Activated CD4-positive, alpha-beta T cell treated with anti-CD3 and anti-CD28 coated beads, Interleukin-10, Interleukin-2, amounts not matched to agents 100 ng/mL and 50 ng/mL, durations not matched to agents 16 hours and 8 hours (primary cell): ENCODE measurements around the gene UCKL1.
"Not testable (repeated sequence)": the region's sequence is repeated elsewhere in the genome, so short reads cannot be mapped to it uniquely, and the experiment has no call there.

Experiments
- DNase-seq: peaks from one replicate; pipeline ENCODE4 v3.0.0-alpha.2; 2020

UCKL1 gene

DNA sequence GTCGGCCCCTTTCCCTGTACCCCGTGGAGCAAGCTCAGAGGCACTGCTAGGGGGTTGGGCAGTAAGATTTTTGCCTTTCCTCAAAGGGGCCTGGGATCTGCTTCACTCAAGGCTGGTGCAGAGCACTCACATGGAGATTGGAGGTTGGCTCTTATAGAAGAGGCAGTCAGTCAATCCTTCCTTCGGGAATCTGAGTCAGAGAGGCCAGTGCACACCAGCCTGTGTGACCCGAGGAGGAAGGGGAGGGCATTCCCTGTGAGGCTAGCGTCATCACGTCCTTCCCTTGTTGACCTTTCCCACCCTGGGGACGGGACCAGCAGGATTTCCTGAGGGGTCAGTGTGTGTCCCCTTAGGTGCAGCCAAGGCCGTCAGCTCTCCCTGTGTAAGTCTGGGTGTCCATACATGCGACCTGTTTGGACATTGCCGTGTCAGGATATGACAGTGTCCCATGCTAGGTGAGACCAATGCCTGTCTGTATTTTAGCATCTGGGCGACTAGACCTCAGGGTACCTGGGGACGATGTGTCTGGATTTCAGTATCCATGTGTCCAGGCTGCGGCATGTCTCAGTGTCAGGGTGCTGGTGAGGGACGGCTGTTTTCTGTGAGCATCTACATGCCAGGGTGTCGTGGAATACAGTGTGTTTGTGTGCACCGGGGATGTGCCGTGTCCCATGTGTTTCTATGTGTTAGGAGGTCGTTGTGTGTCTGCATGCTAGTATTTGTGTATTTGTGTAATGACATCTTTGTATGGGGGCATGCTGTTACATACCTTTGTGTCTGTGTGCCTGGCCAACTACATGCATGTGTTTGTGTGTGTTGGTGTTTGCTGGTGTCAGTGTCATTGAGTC, 16.3 kb upstream of the UCKL1 start:
- no peak for DNase-seq

DNA sequence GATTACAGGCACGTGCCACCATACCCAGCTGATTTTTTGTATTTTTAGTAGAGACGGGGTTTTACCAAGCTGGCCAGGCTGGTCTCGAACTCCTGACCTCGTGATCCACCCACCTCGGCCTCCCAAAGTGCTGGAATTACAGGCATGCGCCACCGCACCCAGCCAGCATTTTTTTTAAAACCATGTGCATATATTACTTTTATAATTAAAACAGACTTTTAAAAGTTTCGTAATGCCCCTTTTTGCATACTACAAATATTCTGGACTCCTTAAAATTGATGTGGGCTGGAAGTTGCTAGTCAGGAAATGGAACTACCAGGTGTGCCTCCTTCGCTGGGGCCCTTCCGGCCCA, 15.7 kb upstream of the UCKL1 start:
- not testable (repeated sequence) for DNase-seq

DNA sequence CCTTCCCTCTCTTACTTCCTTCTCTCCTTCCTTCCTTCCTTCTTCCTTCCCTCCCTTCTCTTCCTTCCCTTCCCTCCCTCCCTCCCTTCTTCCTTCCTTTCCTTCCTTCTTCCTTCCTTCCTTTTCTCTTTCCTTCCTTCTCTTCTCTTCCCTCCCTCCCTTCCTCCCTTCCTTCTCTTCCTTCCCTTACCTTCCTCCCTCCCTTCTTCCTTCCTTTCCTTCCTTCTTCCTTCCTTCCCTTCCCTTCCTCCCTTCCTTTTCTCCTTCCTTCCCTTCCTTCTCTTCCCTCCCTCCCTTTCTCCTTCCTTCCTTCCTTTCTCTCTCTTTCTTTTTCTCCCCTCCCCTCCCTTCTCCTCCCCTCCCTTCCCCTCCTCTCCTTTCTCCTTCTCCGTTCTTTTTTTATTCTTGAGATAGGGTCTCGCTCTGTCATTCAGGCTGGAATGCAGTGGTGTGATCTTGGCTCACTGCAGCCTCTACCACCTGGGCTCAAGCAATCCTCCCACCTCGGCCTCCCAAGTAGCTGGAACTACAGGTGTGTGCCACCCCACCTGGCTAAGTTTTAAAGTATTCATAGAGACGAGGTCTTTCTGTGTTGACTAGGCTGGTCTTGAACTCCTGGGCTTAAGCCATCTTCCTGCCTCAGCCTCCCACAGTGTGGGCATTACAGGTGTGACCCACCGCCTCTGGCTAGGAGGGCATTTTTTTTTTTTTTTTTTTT, 14.7 kb upstream of the UCKL1 start:
- no peak for DNase-seq

DNA sequence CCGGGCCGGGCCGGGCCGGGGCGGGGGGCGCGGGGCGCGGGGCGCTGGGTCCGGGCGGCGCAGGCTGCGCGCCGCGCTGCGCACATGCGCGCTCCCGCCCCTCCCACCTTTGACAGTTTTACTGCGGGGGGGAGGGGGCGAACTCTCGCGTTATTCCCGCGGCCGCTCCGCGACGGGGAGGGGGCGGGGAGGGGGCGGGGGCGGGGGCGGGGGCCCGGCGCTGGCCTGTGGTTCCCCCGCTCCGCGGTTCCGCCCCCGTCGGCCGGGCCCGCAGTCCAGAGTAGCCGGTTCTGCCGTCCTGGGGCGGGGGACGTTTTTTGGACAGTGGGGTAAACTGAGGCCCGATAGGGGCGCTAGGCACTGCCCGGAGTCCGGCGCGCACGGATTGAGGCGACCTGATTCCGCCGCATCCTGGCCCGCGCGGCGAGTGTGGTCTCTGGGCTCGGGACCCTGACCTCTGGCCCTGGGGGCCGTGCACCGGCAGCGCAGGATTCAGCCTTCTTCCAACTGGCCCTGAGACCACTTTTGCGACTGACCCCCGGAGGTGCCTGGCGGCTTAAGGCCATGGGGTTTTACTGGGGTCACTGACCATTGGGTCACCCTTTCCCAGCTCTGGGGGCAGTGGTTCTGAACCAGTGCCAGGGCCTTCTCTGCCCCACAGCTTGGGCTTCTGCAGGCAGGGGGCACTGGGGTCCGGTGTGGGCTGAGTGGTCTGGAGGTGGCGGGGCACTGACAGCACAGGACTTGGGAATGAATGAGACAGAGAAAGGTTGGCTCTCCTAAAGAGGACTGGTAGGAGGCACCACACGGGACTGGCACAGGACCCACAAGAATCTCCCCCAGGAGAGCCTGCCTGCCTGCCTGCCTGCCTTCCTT, 13.9 kb upstream of the UCKL1 start, which contains the start of gene ZNF512B:
Gene ZNF512B, minus strand, starts transcription at position 93 of the 876 bp plus-strand sequence. CDS start 1,980 bp downstream, outside the sequence.
- DNase-seq = peak; percentile 83

DNA sequence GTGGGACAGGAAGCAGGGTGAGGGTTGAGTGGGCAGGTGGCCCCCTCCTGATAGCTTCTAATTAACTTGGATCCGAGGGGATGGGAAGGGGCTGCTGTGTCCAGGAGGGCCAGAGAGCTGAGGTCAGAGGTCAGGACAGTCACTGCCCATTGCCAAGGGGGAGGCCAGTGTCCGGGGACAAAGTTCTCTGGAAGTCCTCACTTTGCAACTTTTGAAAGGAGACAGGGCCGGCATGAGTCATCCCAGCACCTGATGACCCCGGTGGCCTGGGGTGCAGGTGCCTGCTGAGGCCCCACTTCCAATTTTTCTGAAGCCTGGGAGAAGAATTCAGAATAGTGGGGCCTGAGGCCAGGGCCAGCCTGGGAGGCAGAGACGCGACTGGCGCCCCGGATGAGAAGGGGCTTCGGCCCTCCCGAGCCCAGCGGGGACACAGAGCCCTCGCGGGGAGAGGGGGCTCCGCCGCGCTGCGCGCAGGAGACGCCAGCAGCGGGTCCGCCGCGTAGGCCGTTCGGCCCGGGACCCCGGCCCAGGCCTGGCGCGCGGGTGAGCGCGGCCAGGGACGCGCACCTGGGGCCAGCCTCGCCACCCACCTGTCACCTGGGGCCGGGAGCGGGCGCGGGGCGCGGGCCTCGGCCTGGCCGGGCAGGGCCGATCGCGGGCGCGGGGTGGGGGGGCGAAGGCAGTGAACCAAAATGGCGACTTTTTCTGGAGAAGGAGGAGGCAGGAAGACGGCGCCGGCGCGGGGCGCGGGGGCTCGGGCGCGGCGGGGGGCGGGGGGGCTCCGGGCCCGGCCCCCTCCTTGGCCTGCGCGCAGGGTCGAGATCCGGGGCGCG, 12.9 kb upstream of the UCKL1 start:
- DNase-seq = no peak

DNA sequence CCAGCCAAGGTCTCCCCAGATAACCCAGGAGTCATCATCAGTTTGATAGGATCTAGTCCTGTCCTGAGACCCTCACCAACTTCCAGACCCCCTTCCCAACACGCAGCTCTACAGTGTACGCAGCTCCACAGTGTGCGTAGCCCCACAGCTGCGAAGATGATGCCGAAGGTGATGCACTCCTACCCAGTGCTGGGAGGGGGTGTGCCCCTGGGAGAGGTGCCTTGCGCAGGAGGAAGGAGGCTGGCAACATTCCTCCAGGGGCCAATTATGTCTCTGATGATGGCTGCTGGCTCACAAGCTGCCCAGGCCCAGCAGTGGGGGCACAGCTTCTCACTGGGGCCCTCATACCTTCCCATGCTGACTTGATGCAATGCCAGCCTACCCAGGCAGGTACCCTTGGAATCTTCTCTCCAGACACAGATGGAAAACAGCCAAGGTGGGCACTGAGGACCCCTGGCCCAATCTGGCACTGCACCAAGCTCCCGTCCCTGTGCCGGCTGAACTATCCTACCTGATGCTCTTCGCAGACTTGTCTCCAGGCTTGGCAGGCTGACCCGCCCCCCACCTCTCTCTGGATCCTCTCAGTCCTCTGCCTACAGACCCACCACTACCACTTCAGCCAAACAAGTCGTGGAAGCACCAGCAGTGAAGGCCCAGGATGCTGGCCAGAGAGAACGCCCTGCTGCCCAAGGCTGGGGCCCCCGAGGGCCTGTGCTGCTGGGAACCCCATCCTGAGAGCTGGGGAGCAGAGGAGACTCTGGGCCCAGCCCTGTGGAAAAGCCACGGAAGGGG, 12.1 kb upstream of the UCKL1 start:
- no peak for DNase-seq

DNA sequence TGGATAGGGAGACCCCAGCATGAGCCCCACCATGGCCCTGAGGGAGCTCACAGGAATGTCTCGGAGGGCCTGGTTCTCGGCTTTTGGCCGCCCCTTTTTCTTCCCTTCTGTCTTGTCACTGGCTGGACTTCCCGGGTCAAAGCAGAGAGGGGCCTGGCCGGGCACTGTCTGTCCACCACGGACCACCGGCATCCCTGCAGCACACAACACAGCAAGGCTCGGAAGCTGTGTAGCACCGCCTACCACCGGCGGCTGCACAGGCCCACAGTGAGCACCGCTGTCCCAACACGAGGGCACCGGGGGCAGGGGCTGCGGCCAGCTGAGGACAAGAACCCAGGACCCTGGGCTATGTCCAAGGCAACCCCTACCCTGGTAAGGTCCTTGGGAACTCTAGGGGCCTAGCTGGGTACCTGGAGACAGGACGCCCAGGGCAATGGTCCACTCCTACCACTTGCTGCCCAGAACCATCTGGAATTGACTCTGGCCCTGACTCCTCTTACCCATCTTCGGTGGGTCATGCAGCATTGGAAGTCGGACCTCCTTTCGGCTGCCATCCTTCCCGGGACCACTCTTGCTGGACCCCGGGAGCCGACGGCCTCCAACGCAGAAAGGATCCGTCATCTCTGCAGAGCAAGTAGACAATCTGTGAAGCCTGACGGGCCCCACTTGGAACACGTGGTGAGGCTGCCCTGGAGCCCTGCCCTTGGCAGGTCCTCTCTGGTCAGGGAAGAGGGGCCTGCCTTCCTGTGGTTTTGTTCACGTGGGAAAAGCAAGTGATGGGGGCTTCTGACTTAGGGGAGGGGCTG, 11.3 kb upstream of the UCKL1 start:
- no peak for DNase-seq

DNA sequence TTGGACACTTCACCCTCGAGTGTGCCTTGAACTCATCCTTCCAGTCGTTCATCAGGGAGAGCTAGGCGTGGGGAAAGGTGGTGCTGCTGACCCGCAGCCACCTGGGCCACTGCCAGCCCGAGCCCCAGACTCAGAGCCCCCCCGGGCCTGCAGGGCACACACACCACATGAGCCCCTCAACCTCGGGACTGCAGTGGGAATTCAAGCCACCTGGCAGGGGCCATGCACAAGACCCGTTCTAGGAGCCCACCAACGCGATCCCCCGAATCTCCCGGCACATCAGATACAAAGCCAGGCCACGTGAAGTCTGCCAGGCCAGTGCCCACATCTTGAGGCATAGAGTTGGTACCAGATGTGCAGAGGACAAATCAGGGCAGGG, 10.7 kb upstream of the UCKL1 start:
- DNase-seq = no peak

DNA sequence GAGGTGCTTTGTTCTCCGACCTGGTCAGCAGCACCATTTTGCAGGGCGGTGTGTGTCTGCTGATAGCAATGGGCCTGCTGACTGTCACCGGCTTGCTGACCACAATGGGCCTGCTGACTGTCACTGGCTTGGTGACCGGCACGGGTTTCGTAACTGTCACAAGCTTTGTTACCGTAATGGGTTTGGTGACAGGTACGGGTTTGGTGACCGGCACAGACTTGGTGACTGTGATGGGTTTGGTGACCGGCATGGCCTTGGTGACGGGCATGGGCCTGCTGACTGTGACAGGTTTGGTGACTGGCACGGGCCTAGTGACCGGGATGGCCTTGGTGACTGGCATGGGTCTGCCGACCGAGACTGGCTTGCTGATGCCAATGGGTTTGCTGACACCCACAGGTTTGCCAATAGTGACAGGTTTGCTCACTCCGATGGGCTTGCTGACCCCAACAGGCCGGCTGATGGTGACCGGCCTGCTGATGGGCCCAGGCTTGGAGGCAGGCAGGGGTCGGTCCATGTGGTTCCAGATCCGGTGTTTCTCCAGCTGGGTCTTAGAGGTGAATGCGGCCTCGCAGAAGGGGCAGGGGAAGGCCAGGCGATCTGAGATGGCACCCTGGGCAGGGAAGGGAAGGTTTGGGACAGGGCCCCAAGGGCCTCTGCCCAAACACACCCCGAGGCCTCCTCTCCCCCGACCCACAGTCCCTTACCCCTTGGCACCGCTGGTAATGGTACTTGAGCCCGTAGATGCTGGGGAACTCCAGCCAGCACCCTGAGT, 10.1 kb upstream of the UCKL1 start:
- no peak for DNase-seq

DNA sequence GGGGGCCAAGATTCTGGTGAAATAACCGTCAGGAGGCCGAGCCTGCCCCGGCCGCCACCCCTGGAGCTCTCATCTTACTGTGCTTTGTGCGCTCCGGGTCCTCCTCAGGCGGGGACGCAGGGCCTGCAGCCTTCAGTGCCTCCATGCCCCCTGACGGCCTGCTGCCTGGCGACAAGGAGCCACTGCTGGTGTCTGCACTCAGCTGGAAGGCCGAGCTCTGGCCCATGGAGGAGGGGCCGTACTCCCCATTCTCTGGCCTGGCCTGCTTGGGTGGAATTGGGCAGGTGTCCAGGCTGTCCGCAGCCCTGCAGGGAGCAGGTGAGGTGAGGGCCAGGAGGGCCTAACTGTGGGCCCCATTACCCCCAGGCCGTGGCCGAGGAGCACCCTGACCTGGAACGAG, 8.2 kb upstream of the UCKL1 start:
- no peak for DNase-seq

DNA sequence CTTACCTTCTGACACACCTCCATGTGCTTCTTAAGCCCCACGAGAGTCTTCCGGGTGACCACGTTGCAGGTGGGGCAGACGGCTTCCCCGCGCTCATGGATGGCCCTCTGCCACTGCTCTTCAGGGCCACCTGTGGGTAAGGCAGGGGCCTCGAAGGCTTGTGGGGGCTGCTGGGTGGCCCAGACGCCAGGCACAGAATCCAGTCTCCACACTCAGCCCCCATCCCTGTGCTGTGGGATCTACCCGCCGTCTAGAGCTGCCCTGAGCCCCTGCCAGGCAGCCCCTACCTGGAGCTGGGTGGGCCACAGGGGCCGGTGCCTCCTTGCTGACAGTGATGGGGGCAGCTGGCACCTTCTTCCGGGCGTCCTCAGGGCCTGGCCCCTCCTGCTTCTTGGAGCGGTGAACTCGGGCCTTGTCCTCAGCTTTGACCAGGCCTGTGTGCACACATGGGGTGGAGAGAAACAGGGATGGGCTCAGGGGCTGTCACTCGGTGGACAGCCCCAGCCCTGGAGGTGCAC, 7.6 kb upstream of the UCKL1 start:
- DNase-seq = no peak

DNA sequence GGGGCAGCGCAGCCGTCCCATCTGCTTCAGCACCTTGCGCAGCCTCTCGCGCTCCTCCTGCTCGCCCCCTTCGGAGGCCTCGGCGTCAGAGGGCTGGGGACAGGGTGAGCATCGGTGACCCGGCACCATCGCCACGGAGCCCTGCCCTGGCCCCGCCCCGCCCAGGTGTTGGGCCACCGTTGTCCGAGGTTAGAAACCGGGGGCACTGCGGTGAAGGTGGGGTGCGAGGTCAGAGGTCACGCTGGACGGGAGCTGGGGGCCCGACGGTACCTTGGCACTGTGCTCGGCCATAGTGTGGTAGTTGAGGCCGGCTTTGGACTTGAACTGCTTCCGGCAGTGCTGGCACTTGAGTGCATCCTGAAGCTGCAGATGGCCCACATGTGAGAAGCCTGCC, 7.1 kb upstream of the UCKL1 start:
- DNase-seq = no peak

DNA sequence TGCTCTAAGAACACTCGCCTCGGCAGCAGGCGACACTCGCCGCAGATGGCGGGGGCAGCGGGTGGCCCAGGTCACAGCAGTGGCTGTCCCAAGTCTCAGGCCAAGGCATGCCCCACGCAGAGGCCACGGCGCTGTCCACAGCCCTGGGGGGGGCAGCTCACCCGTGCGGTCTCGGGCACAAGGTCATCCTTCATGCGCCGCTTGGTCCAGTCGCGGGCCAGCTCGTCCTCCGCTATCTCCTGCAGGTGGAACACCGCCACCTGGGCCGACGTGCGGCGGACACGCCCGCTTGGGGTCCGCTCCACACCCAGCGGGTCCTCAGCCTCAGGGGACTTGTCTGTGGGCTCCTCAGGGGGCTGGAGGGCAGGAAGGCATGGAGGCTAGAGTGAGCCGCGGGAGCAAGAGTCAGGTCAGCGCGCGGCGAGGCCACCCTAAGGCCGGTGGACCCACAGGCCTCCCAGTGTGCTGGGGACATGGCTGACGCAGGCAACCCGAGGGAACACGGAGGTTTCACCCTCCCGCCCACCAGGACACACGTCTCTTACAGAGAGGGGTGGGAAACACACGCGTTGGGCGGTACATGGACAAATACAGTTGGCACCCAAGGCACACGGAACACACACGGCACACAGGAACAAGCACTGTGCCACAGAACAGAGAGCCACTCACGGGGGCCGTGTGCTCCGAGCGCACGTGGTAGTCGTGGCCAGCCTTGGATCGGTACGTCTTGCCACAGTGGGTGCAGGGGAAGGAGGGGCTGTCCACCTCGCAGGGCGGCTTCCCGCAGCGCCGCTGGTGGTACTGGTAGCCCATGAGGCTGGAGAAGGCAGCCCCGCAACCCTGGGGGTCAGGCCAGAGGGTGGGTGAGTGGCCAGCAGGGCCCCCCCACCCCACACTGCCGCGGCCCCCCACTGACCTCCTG, 6.5 kb upstream of the UCKL1 start:
- DNase-seq = no peak

DNA sequence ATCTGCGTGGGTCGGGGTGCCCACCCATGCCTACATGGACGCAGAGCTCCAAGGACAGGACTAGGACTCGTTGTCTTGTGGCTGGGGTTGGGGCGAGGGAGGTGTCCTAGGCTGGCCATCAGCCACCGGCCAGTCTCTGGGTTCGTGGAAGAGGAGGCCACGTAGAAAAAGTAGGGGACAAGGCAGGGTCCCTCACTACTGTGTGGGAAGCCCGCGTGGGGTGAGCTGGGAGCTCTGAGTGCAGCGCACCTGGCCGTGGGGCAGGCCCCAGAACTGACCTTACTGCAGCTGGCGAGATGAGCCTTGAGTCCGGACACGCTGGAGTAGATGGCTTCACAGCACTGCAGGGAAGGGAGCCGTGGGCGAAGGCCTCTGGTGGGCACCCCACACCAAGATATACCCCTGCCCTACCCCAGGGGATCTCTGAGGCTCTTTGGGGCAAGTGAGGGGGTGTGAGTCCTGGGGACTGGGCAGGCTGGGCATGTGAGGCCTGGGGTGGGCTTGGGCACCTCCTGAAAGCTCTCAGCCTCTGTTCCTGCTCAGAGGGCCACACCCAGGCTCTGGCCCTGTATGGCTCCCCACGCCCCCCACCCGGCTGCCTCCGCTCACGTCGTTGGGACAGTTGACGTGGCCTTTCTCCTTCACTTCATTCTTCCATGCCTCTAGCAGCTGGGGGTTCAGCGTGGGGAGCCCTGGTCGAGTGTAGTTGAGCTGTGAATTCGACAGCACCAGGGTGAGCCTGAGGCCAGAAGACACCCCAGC, 5.6 kb upstream of the UCKL1 start:
- DNase-seq = no peak

DNA sequence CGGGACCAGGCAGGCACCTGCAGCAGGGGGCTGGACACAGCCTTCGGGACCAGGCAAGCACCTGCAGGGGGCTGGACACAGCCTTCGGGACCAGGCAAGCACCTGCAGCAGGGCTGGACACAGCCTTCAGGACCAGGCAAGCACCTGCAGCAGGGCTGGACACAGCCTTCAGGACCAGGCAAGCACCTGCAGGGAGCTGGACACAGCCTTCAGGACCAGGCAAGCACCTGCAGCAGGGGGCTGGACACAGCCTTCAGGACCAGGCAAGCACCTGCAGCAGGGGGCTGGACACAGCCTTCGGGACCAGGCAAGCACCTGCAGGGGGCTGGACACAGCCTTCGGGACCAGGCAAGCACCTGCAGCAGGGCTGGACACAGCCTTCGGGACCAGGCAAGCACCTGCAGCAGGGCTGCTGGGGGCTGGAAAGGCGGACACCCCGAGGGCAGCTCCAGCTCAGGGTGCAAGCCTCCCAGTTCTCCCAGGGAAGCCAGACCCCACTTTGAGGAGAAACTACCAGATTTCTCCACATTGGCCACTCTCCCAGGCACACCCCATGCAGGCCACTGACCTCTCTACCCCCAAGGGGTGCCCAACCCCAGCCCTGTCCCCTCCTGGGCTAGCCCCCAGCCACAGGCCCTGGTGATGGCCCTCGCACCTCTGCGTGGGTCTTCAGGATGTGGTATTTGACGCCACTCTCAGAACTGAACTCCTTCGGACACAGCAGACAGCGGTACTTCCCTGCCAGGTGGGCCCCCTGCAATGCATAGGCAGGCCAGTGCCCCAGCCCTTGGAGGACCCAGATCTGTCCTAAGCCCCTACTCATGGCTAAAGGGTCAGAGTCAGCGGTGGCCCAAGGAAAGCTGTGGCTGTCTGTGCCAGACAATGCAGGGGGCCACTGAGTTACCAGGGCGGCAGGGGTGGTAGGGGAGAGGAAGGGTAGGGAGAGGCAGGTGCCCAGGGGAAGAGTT, 4.7 kb upstream of the UCKL1 start:
- DNase-seq = not testable (repeated sequence)

DNA sequence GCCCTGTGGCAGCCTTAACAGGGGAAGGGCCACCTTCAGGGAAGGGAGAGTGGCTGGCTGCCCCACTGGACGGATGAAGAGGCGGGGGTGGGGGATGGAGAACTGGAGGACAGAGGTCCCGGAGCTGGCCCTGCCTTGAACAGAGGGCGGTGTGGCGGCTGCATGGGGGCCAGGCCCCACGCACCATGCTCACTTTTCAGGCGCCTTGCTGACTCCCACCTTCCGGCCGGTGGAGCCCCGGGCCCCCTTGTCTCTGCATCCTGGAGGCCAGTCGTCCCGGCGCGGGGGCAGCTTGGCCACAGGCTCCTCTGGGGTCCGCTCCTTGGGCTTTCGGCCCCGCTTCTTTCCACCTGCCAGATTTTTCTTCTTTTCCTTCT, 3.5 kb upstream of the UCKL1 start:
- no peak for DNase-seq
